CD4-positive, alpha-beta T cell (primary cell): ENCODE data around the gene AUTS2. TPM values are rescaled to one million over a fixed set of nuclear protein-coding genes. Genes with fewer than 3 reads are reported as not detected.

Experiments
- ATAC-seq: fragments of 200-7000 bp; cut with Tn5 transposase; one replicate; pipeline ENCODE4 v1.10.0; 2022; ENCODE audit warnings: mild to moderate bottlenecking; ENCODE audit not compliant: poor library complexity
- CTCF ChIA-PET: fragments of 350-600 bp; sonication (Branson Sonifier 250); formaldehyde crosslinking; loops from one replicate; lab custom pipeline; 2021; ENCODE audit warnings: antibody characterized with exemption, inconsistent platforms; lab: Charles Lee
- POLR2A ChIA-PET: fragments of 350-600 bp; sonication (Branson Sonifier 250); formaldehyde crosslinking; loops from one replicate; lab custom pipeline; 2021; ENCODE audit warnings: antibody characterized with exemption, inconsistent platforms; lab: Charles Lee
- DNase-seq, 14 experiments: peaks; one replicate each; pipeline ENCODE4 v3.0.0-alpha.2; 2013 to 2020; ENCODE audit warnings: mixed read lengths in 2 of 14
- H3K27ac ChIP-seq, 2 donors: one replicate each; pipeline versions ENCODE4 v1.5.1 to v1.7.0; 2013; ENCODE audit warnings: low read length in 2 of 2, low read depth in 1 of 2, mild to moderate bottlenecking in 1 of 2
- H3K27me3 ChIP-seq, 2 experiments: 1 replicate in 1 of 2; 2 replicates in 1 of 2; pipeline versions ENCODE4 v1.6.1 to v1.7.0; 2013; ENCODE audit warnings: low read length in 2 of 2, control low read depth in 1 of 2, mild to moderate bottlenecking in 1 of 2, moderate library complexity in 1 of 2; ENCODE audit not compliant: insufficient read depth in 2 of 2, control insufficient read depth in 1 of 2
- H3K36me3 ChIP-seq: one replicate; pipeline ENCODE4 v1.6.1; 2013; ENCODE audit warnings: low read length, control low read depth; ENCODE audit not compliant: insufficient read depth
- H3K4me1 ChIP-seq: one replicate; pipeline ENCODE4 v1.6.1; 2013; ENCODE audit warnings: low read length, control low read depth; ENCODE audit not compliant: insufficient read depth
- H3K4me3 ChIP-seq: one replicate; pipeline ENCODE4 v1.5.1; 2013; ENCODE audit warnings: mild to moderate bottlenecking, low read length, moderate library complexity
- H3K9me3 ChIP-seq, 2 experiments: 1 replicate in 1 of 2; 2 replicates in 1 of 2; pipeline versions ENCODE4 v1.6.1 to v1.7.0; 2013; ENCODE audit warnings: low read length in 2 of 2, mild to moderate bottlenecking in 2 of 2, control low read depth in 1 of 2, moderate library complexity in 1 of 2; ENCODE audit not compliant: control insufficient read depth in 1 of 2, insufficient read depth in 1 of 2
- H3K27ac Mint-ChIP-seq: one replicate; pipeline ENCODE4 v1.8.0; 2020; ENCODE audit warnings: mixed read lengths
- H3K27me3 Mint-ChIP-seq: one replicate; pipeline ENCODE4 v1.8.0; 2021; ENCODE audit warnings: mixed read lengths
- H3K36me3 Mint-ChIP-seq: one replicate; pipeline ENCODE4 v1.8.0; 2021; ENCODE audit warnings: low read depth, mixed read lengths
- H3K4me1 Mint-ChIP-seq: one replicate; pipeline ENCODE4 v1.8.0; 2021; ENCODE audit warnings: low read depth, mixed read lengths
- H3K4me3 Mint-ChIP-seq: one replicate; pipeline ENCODE4 v1.8.0; 2020; ENCODE audit warnings: mild to moderate bottlenecking, mixed read lengths
- H3K9me3 Mint-ChIP-seq: one replicate; pipeline ENCODE4 v1.8.0; 2020; ENCODE audit warnings: mixed read lengths
- CTCF ChIP-seq: fragments of 200-600 bp; IDR thresholded peaks from one replicate; pipeline ENCODE4 v1.8.0; 2022; ENCODE audit warnings: antibody characterized with exemption, mild to moderate bottlenecking
- intact Hi-C, 2 experiments: fragments of 100-400 bp; cut with DNase I in 1 of 2; cut with micrococcal nuclease in 1 of 2; formaldehyde crosslinking; loops; one replicate each; pipeline versions ENCODE4 v1.15.1 to v1.9.0; 2023 to 2025; cut with DNase I, micrococcal nuclease
- total RNA-seq, 174 experiments: library from RNA in 2 of 174; stranded (reverse) in 2 of 174; gene quantifications; one replicate each; pipeline ENCODE4 v1.2.3 and lab custom pipeline; 2021 to 2026

The AUTS2 gene
- total RNA-seq, 2 experiments from 2014 or later: 43.6 to 47.6 TPM

DNA sequence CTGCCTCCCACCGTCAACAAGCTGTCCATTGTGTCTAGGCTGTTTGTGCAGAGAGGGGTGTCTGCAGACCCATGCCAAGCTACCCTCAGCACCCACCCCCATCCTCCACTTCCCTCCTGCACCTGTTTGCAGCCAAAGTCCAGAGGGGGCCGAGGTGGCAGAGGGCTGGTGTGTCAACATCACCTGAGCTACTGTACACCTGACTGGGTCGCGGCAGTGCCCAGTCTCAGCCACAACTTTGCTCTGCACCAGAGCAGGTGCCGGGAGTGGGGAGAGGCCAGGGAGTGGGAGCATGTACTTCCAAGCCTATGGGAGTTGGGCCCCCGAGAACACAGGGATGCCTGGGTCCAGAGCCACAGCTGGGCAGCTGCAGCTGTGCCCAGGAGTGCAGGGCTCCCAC, 93.1 kb downstream of the AUTS2 start:
- no peak for DNase-seq
- H3K27me3 Mint-ChIP-seq: peaks cover 6% of the 10 kb centered on the region
- intact Hi-C loops: no loop called here
- Histone ChIP-seq H3K27me3 (no peaks in the 10 kb centered on the region), H3K27ac (no peak overlapping the region), H3K9me3 (peaks cover 0 to 7% of the 10 kb centered on the region in 2 experiments), H3K4me3 (no peak overlapping the region), H3K4me1 (no peaks in the 10 kb centered on the region), H3K36me3 (no peaks in the 10 kb centered on the region)
- TF ChIP-seq CTCF: no peak
- H3K4me3 Mint-ChIP-seq: no peak overlapping the region
- no peak for ATAC-seq
- ChIA-PET POLR2A (interaction anchor here (1.5 kb wide), 1 partner anchor 15 kb away, joined by 3 read pairs; no protein-coding TSS in a partner anchor), CTCF (no interaction called here)
- peaks cover 7% of the 10 kb centered on the region for H3K4me1 Mint-ChIP-seq
- no peaks in the 10 kb centered on the region for H3K9me3 Mint-ChIP-seq
- no peaks in the 10 kb centered on the region for H3K36me3 Mint-ChIP-seq
- no peak overlapping the region for H3K27ac Mint-ChIP-seq

- Mint-ChIP-seq H3K27ac (no peak overlapping the region), H3K4me3 (no peak overlapping the region), H3K36me3 (no peaks in the 10 kb centered on the region), H3K27me3 (peaks cover 6% of the 10 kb centered on the region), H3K4me1 (peaks cover 8% of the 10 kb centered on the region), H3K9me3 (no peaks in the 10 kb centered on the region)
- DNase-seq (no peak), ATAC-seq (no peak)
- intact Hi-C loops: no loop called here
- H3K27ac ChIP-seq: no peak overlapping the region
- H3K4me3 ChIP-seq: no peak overlapping the region
- no peaks in the 10 kb centered on the region for H3K36me3 ChIP-seq
- peaks cover 0 to 7% of the 10 kb centered on the region in 2 experiments for H3K9me3 ChIP-seq
- no peaks in the 10 kb centered on the region for H3K27me3 ChIP-seq
- ChIA-PET POLR2A (interaction anchor here (1.5 kb wide), 1 partner anchor 15 kb away, joined by 3 read pairs; no protein-coding TSS in a partner anchor), CTCF (no interaction called here)
- TF ChIP-seq CTCF: no peak
- H3K4me1 ChIP-seq: no peaks in the 10 kb centered on the region
These were observed 93.5 kb downstream of the AUTS2 start for GRCh38 chr7:69691734-69692133.

- H3K36me3 ChIP-seq: no peaks in the 10 kb centered on the region
- intact Hi-C loops: no loop called here
- no peak overlapping the region for H3K27ac ChIP-seq
- H3K4me3 Mint-ChIP-seq: no peak overlapping the region
- H3K4me1 Mint-ChIP-seq: peaks cover 8% of the 10 kb centered on the region
- H3K9me3 ChIP-seq: peaks cover 0 to 7% of the 10 kb centered on the region in 2 experiments
- ChIA-PET CTCF (no interaction called here), POLR2A (interaction anchor here (1.5 kb wide), 1 partner anchor 14 kb away, joined by 3 read pairs; no protein-coding TSS in a partner anchor)
- ATAC-seq: no peak
- no peak for TF ChIP-seq CTCF
- DNase-seq: no peak
- H3K27me3 Mint-ChIP-seq: peaks cover 6% of the 10 kb centered on the region
- no peaks in the 10 kb centered on the region for H3K9me3 Mint-ChIP-seq
- no peaks in the 10 kb centered on the region for H3K4me1 ChIP-seq
- H3K27me3 ChIP-seq: no peaks in the 10 kb centered on the region
- no peaks in the 10 kb centered on the region for H3K36me3 Mint-ChIP-seq
- H3K27ac Mint-ChIP-seq: no peak overlapping the region
- H3K4me3 ChIP-seq: no peak overlapping the region
These were observed 94.3 kb downstream of the AUTS2 start for GRCh38 chr7:69692611-69693010.
